Neural cell (in vitro differentiated cells): ENCODE measurements around the gene NRF1. TPM values are rescaled to one million over a fixed set of nuclear protein-coding genes. Genes with fewer than 3 reads are reported as not detected.
A peak's percentile ranks its signal among the peaks of the same experiment; 100 is the strongest.
"Not testable (repeated sequence)": the region's sequence is repeated elsewhere in the genome, so short reads cannot be mapped to it uniquely, and the experiment has no call there.

Source experiments
- H2AFZ ChIP-seq: fragments of 200-600, 300-800 bp; sonication (generic), shearing (Covaris generic); 2 replicates; pipeline ENCODE4 v1.6.0; 2014; ENCODE audit warnings: low read depth, mild to moderate bottlenecking, antibody characterized with exemption, low read length, moderate library complexity
- H3F3A ChIP-seq: fragments of 200-600 bp; shearing (Covaris generic); 2 replicates; pipeline ENCODE4 v1.6.1; 2016; ENCODE audit warnings: mild to moderate bottlenecking, moderate library complexity, mixed read lengths, antibody characterized with exemption, low read length; ENCODE audit not compliant: insufficient read depth, poor library complexity, severe bottlenecking
- H3K27ac ChIP-seq: fragments of 200-600, 300-800 bp; sonication (generic), shearing (Covaris generic); 2 replicates; pipeline ENCODE4 v1.5.1; 2014; ENCODE audit warnings: mild to moderate bottlenecking, low read length, moderate library complexity
- H3K27me3 ChIP-seq: fragments of 300-800, 200-600 bp; sonication (generic), shearing (Covaris generic); 2 replicates; pipeline ENCODE4 v1.6.0; 2014; ENCODE audit warnings: mild to moderate bottlenecking, low read depth, low read length, moderate library complexity; ENCODE audit not compliant: insufficient read depth
- H3K36me3 ChIP-seq: fragments of 300-800, 200-600 bp; sonication (generic), shearing (Covaris generic); 2 replicates; pipeline ENCODE4 v1.5.1; 2014; ENCODE audit warnings: mild to moderate bottlenecking, antibody characterized with exemption, low read length, moderate library complexity; ENCODE audit not compliant: insufficient read depth
- H3K4me2 ChIP-seq: fragments of 300-800, 200-600 bp; sonication (generic), shearing (Covaris generic); 2 replicates; pipeline ENCODE4 v1.6.0; 2014; ENCODE audit warnings: mild to moderate bottlenecking, low read length
- H3K4me3 ChIP-seq: fragments of 300-800, 200-600 bp; sonication (generic), shearing (Covaris generic); 2 replicates; pipeline ENCODE4 v1.5.1; 2014; ENCODE audit warnings: mild to moderate bottlenecking, low read length, moderate library complexity
- H3K79me2 ChIP-seq: fragments of 200-600 bp; shearing (Covaris generic); replicated peaks from 2 replicates; pipeline ENCODE4 v1.6.0; 2014; ENCODE audit warnings: mild to moderate bottlenecking, low read length, moderate library complexity; ENCODE audit not compliant: insufficient read depth
- H3K9ac ChIP-seq: fragments of 300-800, 200-600 bp; sonication (generic), shearing (Covaris generic); 2 replicates; pipeline ENCODE4 v1.6.1; 2016; ENCODE audit warnings: mild to moderate bottlenecking, low read length, mixed read lengths
- H3K9me2 ChIP-seq: fragments of 200-600 bp; shearing (Covaris generic); 2 replicates; pipeline ENCODE4 v1.6.1; 2016; ENCODE audit warnings: mild to moderate bottlenecking, low read length, mixed read lengths; ENCODE audit not compliant: insufficient read depth
- H3K9me3 ChIP-seq: fragments of 200-600, 300-800 bp; sonication (generic), shearing (Covaris generic); 2 replicates; pipeline ENCODE4 v1.6.1; 2016; ENCODE audit warnings: mild to moderate bottlenecking, mixed run types, low read length, moderate library complexity, mixed read lengths
- H4K20me1 ChIP-seq: fragments of 200-600 bp; shearing (Covaris generic); 2 replicates; pipeline ENCODE4 v1.6.1; 2016; ENCODE audit warnings: mild to moderate bottlenecking, mixed run types; ENCODE audit not compliant: insufficient read depth
- CTCF ChIP-seq: fragments of 450-650 bp; IDR thresholded peaks from 2 replicates; pipeline ENCODE4 v1.5.1; 2014; ENCODE audit warnings: antibody characterized with exemption, mild to moderate bottlenecking, moderate library complexity; ENCODE audit not compliant: poor library complexity, severe bottlenecking
- EP300 ChIP-seq: fragments of 450-650 bp; conservative IDR thresholded peaks from 2 replicates; pipeline ENCODE4 v1.6.1; 2014; ENCODE audit warnings: antibody characterized with exemption, mild to moderate bottlenecking, moderate library complexity; ENCODE audit not compliant: poor library complexity, severe bottlenecking
- EZH2 ChIP-seq: fragments of 200-600, 300-800 bp; shearing (Covaris generic), sonication (generic); IDR thresholded peaks from 2 replicates; pipeline ENCODE4 v1.6.1; 2014; ENCODE audit warnings: antibody characterized with exemption, low read length, borderline replicate concordance, mild to moderate bottlenecking; ENCODE audit not compliant: insufficient read depth, poor library complexity, severe bottlenecking
- MXI1 ChIP-seq: fragments of 450-650 bp; conservative IDR thresholded peaks from 2 replicates; pipeline ENCODE4 v1.6.1; 2014; ENCODE audit warnings: antibody characterized with exemption, mild to moderate bottlenecking; ENCODE audit not compliant: poor library complexity, severe bottlenecking
- POLR2AphosphoS5 ChIP-seq: IDR thresholded peaks from 2 replicates; pipeline ENCODE4 v1.6.1; 2012
- RAD21 ChIP-seq: fragments of 450-650 bp; conservative IDR thresholded peaks from 2 replicates; pipeline ENCODE4 v1.6.1; 2014; ENCODE audit warnings: antibody characterized with exemption, mild to moderate bottlenecking, moderate library complexity
- SMC3 ChIP-seq: fragments of 450-650 bp; conservative IDR thresholded peaks from 2 replicates; pipeline ENCODE4 v1.6.1; 2014; ENCODE audit warnings: antibody characterized with exemption, mild to moderate bottlenecking, moderate library complexity; ENCODE audit not compliant: poor library complexity
- TAF1 ChIP-seq: IDR thresholded peaks from 2 replicates; pipeline ENCODE4 v1.6.1; 2012; ENCODE audit warnings: low read depth
- polyA plus RNA-seq: library from polyadenylated mRNA; depleted of rRNA; stranded (reverse); fragments of >200 nt; gene quantifications from 2 replicates; pipeline ENCODE4 v1.2.3, GENCODE V29; 2014
- TF ChIP-seq, protein P1 (sequence below): IDR thresholded peaks from 2 replicates; pipeline ENCODE4 v1.6.1; 2012; ENCODE audit warnings: borderline replicate concordance

The NRF1 gene
- polyA plus RNA-seq, 1 donor from 2014 or later, result 13.2 TPM

GRCh38 chr7:129635300-129636029, 23.9 kb downstream of the NRF1 start:
- Histone ChIP-seq H3K27me3 (no peaks in the 10 kb centered on the region), H3K36me3 (no peaks in the 10 kb centered on the region), H3K9me2 (no peaks in the 10 kb centered on the region), H3K9ac (no peak overlapping the region), H3K27ac (no peak overlapping the region), H3K4me2 (no peak overlapping the region), H3K9me3 (no peaks in the 10 kb centered on the region), H3K4me3 (no peak overlapping the region), H2AFZ (no peak overlapping the region), H4K20me1 (no peaks in the 10 kb centered on the region), H3K79me2 (peaks cover 32% of the 10 kb centered on the region), H3F3A (no peaks in the 10 kb centered on the region)
- no peak for TF ChIP-seq EP300
- TF ChIP-seq TAF1, result no peak
- peak; percentile 74 for TF ChIP-seq SMC3
- peak; percentile 83 for TF ChIP-seq CTCF
- no peak for TF ChIP-seq POLR2AphosphoS5
- no peak for TF ChIP-seq MXI1
- no peak for TF ChIP-seq EZH2
- TF ChIP-seq, protein P1, sequence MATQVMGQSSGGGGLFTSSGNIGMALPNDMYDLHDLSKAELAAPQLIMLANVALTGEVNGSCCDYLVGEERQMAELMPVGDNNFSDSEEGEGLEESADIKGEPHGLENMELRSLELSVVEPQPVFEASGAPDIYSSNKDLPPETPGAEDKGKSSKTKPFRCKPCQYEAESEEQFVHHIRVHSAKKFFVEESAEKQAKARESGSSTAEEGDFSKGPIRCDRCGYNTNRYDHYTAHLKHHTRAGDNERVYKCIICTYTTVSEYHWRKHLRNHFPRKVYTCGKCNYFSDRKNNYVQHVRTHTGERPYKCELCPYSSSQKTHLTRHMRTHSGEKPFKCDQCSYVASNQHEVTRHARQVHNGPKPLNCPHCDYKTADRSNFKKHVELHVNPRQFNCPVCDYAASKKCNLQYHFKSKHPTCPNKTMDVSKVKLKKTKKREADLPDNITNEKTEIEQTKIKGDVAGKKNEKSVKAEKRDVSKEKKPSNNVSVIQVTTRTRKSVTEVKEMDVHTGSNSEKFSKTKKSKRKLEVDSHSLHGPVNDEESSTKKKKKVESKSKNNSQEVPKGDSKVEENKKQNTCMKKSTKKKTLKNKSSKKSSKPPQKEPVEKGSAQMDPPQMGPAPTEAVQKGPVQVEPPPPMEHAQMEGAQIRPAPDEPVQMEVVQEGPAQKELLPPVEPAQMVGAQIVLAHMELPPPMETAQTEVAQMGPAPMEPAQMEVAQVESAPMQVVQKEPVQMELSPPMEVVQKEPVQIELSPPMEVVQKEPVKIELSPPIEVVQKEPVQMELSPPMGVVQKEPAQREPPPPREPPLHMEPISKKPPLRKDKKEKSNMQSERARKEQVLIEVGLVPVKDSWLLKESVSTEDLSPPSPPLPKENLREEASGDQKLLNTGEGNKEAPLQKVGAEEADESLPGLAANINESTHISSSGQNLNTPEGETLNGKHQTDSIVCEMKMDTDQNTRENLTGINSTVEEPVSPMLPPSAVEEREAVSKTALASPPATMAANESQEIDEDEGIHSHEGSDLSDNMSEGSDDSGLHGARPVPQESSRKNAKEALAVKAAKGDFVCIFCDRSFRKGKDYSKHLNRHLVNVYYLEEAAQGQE, result no peak
- TF ChIP-seq RAD21, result peak; percentile 71

DNA sequence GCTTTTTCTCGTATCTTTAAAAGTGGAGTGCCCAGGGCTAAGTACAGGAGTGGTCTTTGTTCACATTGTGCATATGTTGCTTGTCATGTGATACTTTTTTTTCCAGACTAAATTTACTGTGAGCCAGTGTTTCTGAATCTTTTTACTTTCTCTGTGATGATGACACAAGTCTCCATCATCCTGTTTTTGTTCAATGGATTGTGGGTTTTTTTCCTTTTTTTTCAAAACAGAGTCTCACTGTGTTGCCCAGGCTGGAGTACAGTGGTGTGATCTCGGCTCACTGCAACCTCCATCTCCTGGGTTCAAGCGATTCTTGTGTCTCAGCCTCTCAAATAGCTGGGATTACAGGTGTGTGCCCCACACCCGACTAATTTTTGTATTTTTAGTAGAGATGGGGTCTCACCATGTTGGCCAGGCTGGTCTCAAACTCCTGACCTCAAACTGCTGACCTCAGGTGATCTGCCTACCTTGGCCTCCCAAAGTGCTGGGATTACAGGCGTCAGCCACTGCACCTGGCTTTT, 24.6 kb downstream of the NRF1 start:
- peaks cover 29% of the 10 kb centered on the region for H3K79me2 ChIP-seq
- H4K20me1 ChIP-seq, result not testable (repeated sequence)

DNA sequence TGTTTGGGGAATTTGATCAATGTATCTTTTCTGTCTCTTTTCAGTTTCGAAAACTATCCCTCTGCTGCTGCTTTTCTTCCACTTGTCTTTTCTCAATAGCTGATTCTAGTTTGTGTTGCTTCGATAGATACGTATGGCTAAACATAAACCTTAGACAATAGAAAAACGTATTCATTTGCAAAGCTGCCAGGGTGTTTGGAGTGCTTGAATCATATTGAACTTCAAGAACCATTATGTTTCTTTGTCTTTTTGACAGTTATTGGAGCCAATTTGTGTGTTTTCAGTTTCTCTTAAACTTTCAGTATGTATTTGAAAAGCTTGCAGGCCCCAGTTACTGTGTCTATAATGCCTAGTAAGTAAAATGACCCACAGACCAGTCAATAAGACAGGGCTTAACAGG, 25.1 kb downstream of the NRF1 start:
- Histone ChIP-seq H3K9me3 (no peaks in the 10 kb centered on the region), H3K9me2 (no peaks in the 10 kb centered on the region), H4K20me1 (no peaks in the 10 kb centered on the region), H2AFZ (no peak overlapping the region), H3K36me3 (no peaks in the 10 kb centered on the region), H3K9ac (no peak overlapping the region), H3F3A (no peaks in the 10 kb centered on the region), H3K27ac (no peak overlapping the region), H3K27me3 (no peaks in the 10 kb centered on the region), H3K4me2 (no peak overlapping the region), H3K4me3 (no peak overlapping the region), H3K79me2 (peaks cover 25% of the 10 kb centered on the region)
- TF ChIP-seq SMC3 (no peak), TAF1 (no peak), MXI1 (no peak), POLR2AphosphoS5 (no peak), CTCF (no peak)

More for the DNA sequence above, 24.6 kb downstream of the NRF1 start:
- not testable (repeated sequence) for H3K27ac ChIP-seq, H3K9me2 ChIP-seq, H3K4me3 ChIP-seq, H2AFZ ChIP-seq, H3F3A ChIP-seq, H3K4me2 ChIP-seq, H3K27me3 ChIP-seq, H3K9me3 ChIP-seq, H3K9ac ChIP-seq, H3K36me3 ChIP-seq
